K562 (cell line): ENCODE measurements around the gene PLXDC2. TPM values are rescaled to one million over a fixed set of nuclear protein-coding genes. Genes with fewer than 3 reads are reported as not detected.

Experiments used
- HES1 ChIP-seq: fragments of 450-650 bp; IDR thresholded peaks from 2 replicates; pipeline ENCODE4 v1.6.1; 2016; ENCODE audit warnings: low read depth, mild to moderate bottlenecking, moderate library complexity
- ZNF407 ChIP-seq: fragments of 450-650 bp; IDR thresholded peaks from 2 replicates; pipeline ENCODE4 v1.6.1; 2016; ENCODE audit warnings: low read depth
- polyA plus RNA-seq, 8 experiments: library from polyadenylated mRNA; depleted of rRNA in 4 of 8; stranded (reverse) in 5 of 8; unstranded in 3 of 8; fragments of >200 nt; fragmentation: Nextera tagmentation in 2 of 8; fragmentation: Illumina TruSeq in 1 of 8; extraction: Ambion mirVana in 2 of 8; extraction: Trizol in 1 of 8; gene quantifications; 2 replicates each; pipeline versions ENCODE4 v1.2.1 to v1.2.3, GENCODE V29; 2011 to 2014; ENCODE audit warnings: inconsistent platforms in 1 of 8, missing spikeins in 1 of 8
- total RNA-seq, 7 experiments: library from RNA; depleted of rRNA in 6 of 7; stranded (reverse); fragments of >200 nt in 6 of 7; fragmentation: Illumina TruSeq in 2 of 7; extraction: Trizol in 2 of 7; gene quantifications; 2 replicates each; pipeline versions ENCODE4 v1.2.1 to v1.2.3, GENCODE V29; 2011 to 2021; ENCODE audit warnings: low replicate concordance in 1 of 7

PLXDC2 gene
- total and polyA plus RNA-seq, 9 of the 15 experiments (the other 6 are each of a cell fraction or from before 2014, with no cell fraction given): 0.01 to 0.33 (median 0.10) TPM; not detected in 3

GRCh38 chr10:20085115-20085514, 268.9 kb downstream of the PLXDC2 start (continued):
- TF ChIP-seq ZNF407 (no peak), HES1 (no peak)
